ENCODE results near the gene SLC19A1.

Gene SLC19A1

GRCh38 chr21:45485686-45486442 lies 56.4 kb downstream of the SLC19A1 start:
- peaks cover 0 to 10% of the 10 kb centered on the region in 2 donors for H3K36me3 ChIP-seq (ENCODE audit: control insufficient read depth in 2 of 2, insufficient read depth in 2 of 2, low read length in 2 of 2)
- H3K9ac ChIP-seq (ENCODE audit: low read length in 2 of 2) = no peak overlapping the region
- H3K27ac ChIP-seq (ENCODE audit: low read length) = no peak overlapping the region
- no peaks in the 10 kb centered on the region for H3K9me3 ChIP-seq (ENCODE audit: control insufficient read depth in 2 of 2, low read length in 2 of 2)
- H3K4me1 ChIP-seq (ENCODE audit: control insufficient read depth, insufficient read depth, low read length) = no peaks in the 10 kb centered on the region
- no peak overlapping the region for H3K4me3 ChIP-seq (ENCODE audit: low read length in 2 of 2)
- H3K27me3 ChIP-seq (ENCODE audit: control insufficient read depth in 1 of 2, insufficient read depth in 2 of 2, low read length in 2 of 2) = no peaks in the 10 kb centered on the region

GRCh38 chr21:45484318-45484717 lies 57.9 kb downstream of the SLC19A1 start:
- no peaks in the 10 kb centered on the region for H3K27me3 ChIP-seq (ENCODE audit: control insufficient read depth in 1 of 2, insufficient read depth in 2 of 2, low read length in 2 of 2)
- H3K36me3 ChIP-seq (ENCODE audit: control insufficient read depth in 2 of 2, insufficient read depth in 2 of 2, low read length in 2 of 2) = peaks cover 1 to 10% of the 10 kb centered on the region in 2 donors
- H3K9me3 ChIP-seq (ENCODE audit: control insufficient read depth in 2 of 2, low read length in 2 of 2) = no peaks in the 10 kb centered on the region
- no peak overlapping the region for H3K4me3 ChIP-seq (ENCODE audit: low read length in 2 of 2)
- H3K9ac ChIP-seq (ENCODE audit: low read length in 2 of 2) = no peak overlapping the region
- no peaks in the 10 kb centered on the region for H3K4me1 ChIP-seq (ENCODE audit: control insufficient read depth, insufficient read depth, low read length)
- no peak overlapping the region for H3K27ac ChIP-seq (ENCODE audit: low read length)

GRCh38 chr21:45482899-45483821 lies 59.1 kb downstream of the SLC19A1 start:
- Histone ChIP-seq H3K27ac (ENCODE audit: low read length) (no peak overlapping the region), H3K9me3 (ENCODE audit: control insufficient read depth in 2 of 2, low read length in 2 of 2) (no peaks in the 10 kb centered on the region), H3K36me3 (ENCODE audit: control insufficient read depth in 2 of 2, insufficient read depth in 2 of 2, low read length in 2 of 2) (peaks cover 4 to 14% of the 10 kb centered on the region in 2 donors), H3K27me3 (ENCODE audit: control insufficient read depth in 1 of 2, insufficient read depth in 2 of 2, low read length in 2 of 2) (no peaks in the 10 kb centered on the region), H3K9ac (ENCODE audit: low read length in 2 of 2) (no peak overlapping the region), H3K4me1 (ENCODE audit: control insufficient read depth, insufficient read depth, low read length) (peaks cover 2% of the 10 kb centered on the region), H3K4me3 (ENCODE audit: low read length in 2 of 2) (no peak overlapping the region)

- H3K27me3 ChIP-seq (ENCODE audit: control insufficient read depth in 1 of 2, insufficient read depth in 2 of 2, low read length in 2 of 2) = peaks cover 0 to 2% of the 10 kb centered on the region in 2 donors
- no peak overlapping the region for H3K27ac ChIP-seq (ENCODE audit: low read length)
- H3K4me3 ChIP-seq (ENCODE audit: low read length in 2 of 2) = no peak overlapping the region
- peaks cover 4 to 14% of the 10 kb centered on the region in 2 donors for H3K36me3 ChIP-seq (ENCODE audit: control insufficient read depth in 2 of 2, insufficient read depth in 2 of 2, low read length in 2 of 2)
- no peaks in the 10 kb centered on the region for H3K9me3 ChIP-seq (ENCODE audit: control insufficient read depth in 2 of 2, low read length in 2 of 2)
- H3K9ac ChIP-seq (ENCODE audit: low read length in 2 of 2) = no peak overlapping the region
- H3K4me1 ChIP-seq (ENCODE audit: control insufficient read depth, insufficient read depth, low read length) = peaks cover 9% of the 10 kb centered on the region
Observed at GRCh38 chr21:45481977-45482898, 60.0 kb downstream of the SLC19A1 start.

- H3K36me3 ChIP-seq (ENCODE audit: control insufficient read depth in 2 of 2, insufficient read depth in 2 of 2, low read length in 2 of 2) = peaks cover 4 to 15% of the 10 kb centered on the region in 2 donors
- peaks cover 0 to 2% of the 10 kb centered on the region in 2 donors for H3K27me3 ChIP-seq (ENCODE audit: control insufficient read depth in 1 of 2, insufficient read depth in 2 of 2, low read length in 2 of 2)
- no peak overlapping the region for H3K27ac ChIP-seq (ENCODE audit: low read length)
- H3K4me3 ChIP-seq (ENCODE audit: low read length in 2 of 2) = no peak overlapping the region
- no peak overlapping the region for H3K9ac ChIP-seq (ENCODE audit: low read length in 2 of 2)
- no peaks in the 10 kb centered on the region for H3K9me3 ChIP-seq (ENCODE audit: control insufficient read depth in 2 of 2, low read length in 2 of 2)
- H3K4me1 ChIP-seq (ENCODE audit: control insufficient read depth, insufficient read depth, low read length) = peaks cover 9% of the 10 kb centered on the region
Observed at GRCh38 chr21:45481566-45481965, 60.7 kb downstream of the SLC19A1 start.

GRCh38 chr21:45480701-45481500 lies 61.3 kb downstream of the SLC19A1 start:
- H3K27me3 ChIP-seq (ENCODE audit: control insufficient read depth in 1 of 2, insufficient read depth in 2 of 2, low read length in 2 of 2) = peaks cover 0 to 2% of the 10 kb centered on the region in 2 donors
- no peak overlapping the region for H3K4me3 ChIP-seq (ENCODE audit: low read length in 2 of 2)
- no peak overlapping the region for H3K27ac ChIP-seq (ENCODE audit: low read length)
- H3K4me1 ChIP-seq (ENCODE audit: control insufficient read depth, insufficient read depth, low read length) = peaks cover 9% of the 10 kb centered on the region
- H3K9ac ChIP-seq (ENCODE audit: low read length in 2 of 2) = no peak overlapping the region
- no peaks in the 10 kb centered on the region for H3K9me3 ChIP-seq (ENCODE audit: control insufficient read depth in 2 of 2, low read length in 2 of 2)
- peaks cover 4 to 18% of the 10 kb centered on the region in 2 donors for H3K36me3 ChIP-seq (ENCODE audit: control insufficient read depth in 2 of 2, insufficient read depth in 2 of 2, low read length in 2 of 2)

- Histone ChIP-seq H3K9me3 (ENCODE audit: control insufficient read depth in 2 of 2, low read length in 2 of 2) (no peaks in the 10 kb centered on the region), H3K9ac (ENCODE audit: low read length in 2 of 2) (no peak overlapping the region), H3K36me3 (ENCODE audit: control insufficient read depth in 2 of 2, insufficient read depth in 2 of 2, low read length in 2 of 2) (peaks cover 4 to 18% of the 10 kb centered on the region in 2 donors), H3K27ac (ENCODE audit: low read length) (no peak overlapping the region), H3K4me1 (ENCODE audit: control insufficient read depth, insufficient read depth, low read length) (peaks cover 9% of the 10 kb centered on the region), H3K27me3 (ENCODE audit: control insufficient read depth in 1 of 2, insufficient read depth in 2 of 2, low read length in 2 of 2) (peaks cover 0 to 2% of the 10 kb centered on the region in 2 donors), H3K4me3 (ENCODE audit: low read length in 2 of 2) (no peak overlapping the region)
Observed at GRCh38 chr21:45479691-45480675, 62.3 kb downstream of the SLC19A1 start.

GRCh38 chr21:45478816-45479669 lies 63.2 kb downstream of the SLC19A1 start:
- Histone ChIP-seq H3K9me3 (ENCODE audit: control insufficient read depth in 2 of 2, low read length in 2 of 2) (no peaks in the 10 kb centered on the region), H3K4me1 (ENCODE audit: control insufficient read depth, insufficient read depth, low read length) (peaks cover 9% of the 10 kb centered on the region), H3K9ac (ENCODE audit: low read length in 2 of 2) (no peak overlapping the region), H3K36me3 (ENCODE audit: control insufficient read depth in 2 of 2, insufficient read depth in 2 of 2, low read length in 2 of 2) (peaks cover 4 to 13% of the 10 kb centered on the region in 2 donors), H3K4me3 (ENCODE audit: low read length in 2 of 2) (no peak overlapping the region), H3K27ac (ENCODE audit: low read length) (no peak overlapping the region), H3K27me3 (ENCODE audit: control insufficient read depth in 1 of 2, insufficient read depth in 2 of 2, low read length in 2 of 2) (peaks cover 0 to 3% of the 10 kb centered on the region in 2 donors)

Measured in stomach smooth muscle (tissue), 2 donors.